ENCODE results near the gene OTP.
"Not testable (repeated sequence)": the region's sequence is repeated elsewhere in the genome, so short reads cannot be mapped to it uniquely, and the experiment has no call there.

The OTP gene

DNA sequence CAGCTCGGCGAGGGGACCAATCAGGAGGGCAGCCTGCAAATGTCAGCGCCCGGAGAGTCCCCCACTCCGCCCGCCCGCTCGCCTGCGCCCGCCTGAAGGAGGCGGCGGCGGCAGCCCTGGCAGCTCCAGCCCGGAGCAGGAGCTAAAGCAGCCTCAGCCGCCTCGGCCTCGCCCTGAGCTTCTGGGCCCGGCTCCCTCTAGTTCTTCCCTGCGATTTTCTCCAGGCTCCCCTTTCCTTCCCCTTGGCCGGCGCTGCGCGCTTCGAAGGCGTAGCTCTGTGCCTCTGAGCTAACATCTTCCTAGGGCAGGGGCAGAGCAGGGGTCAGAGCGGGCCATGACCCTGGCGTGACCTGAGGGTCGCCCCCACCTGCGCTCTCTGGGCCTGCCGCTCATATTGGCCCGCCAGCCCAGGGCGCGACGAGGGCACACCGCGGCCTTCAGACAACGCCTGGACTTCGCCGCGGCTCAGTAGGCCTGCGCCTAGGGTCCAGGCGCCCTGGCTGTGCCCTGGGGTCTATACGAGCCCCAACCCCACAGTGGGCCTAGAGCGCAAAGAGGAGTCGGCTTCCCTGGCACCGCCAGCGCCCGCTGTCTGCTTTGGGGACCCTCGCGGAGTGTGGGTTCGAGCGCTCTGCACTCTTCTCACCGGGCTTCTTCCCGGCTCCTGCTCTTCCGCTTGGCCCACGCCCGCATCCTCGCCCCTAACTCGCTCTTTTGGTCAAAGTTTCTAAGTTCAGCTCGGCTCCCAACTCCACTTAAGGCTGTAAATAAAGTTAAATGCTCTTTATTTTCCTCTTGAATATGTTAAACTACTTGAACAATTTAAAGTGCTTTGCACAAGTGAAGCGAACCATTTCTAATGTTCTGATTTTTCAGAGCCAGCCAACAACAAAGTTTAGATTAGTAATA lies 504 bp upstream of the OTP start:
- no peak for DNase-seq

DNA sequence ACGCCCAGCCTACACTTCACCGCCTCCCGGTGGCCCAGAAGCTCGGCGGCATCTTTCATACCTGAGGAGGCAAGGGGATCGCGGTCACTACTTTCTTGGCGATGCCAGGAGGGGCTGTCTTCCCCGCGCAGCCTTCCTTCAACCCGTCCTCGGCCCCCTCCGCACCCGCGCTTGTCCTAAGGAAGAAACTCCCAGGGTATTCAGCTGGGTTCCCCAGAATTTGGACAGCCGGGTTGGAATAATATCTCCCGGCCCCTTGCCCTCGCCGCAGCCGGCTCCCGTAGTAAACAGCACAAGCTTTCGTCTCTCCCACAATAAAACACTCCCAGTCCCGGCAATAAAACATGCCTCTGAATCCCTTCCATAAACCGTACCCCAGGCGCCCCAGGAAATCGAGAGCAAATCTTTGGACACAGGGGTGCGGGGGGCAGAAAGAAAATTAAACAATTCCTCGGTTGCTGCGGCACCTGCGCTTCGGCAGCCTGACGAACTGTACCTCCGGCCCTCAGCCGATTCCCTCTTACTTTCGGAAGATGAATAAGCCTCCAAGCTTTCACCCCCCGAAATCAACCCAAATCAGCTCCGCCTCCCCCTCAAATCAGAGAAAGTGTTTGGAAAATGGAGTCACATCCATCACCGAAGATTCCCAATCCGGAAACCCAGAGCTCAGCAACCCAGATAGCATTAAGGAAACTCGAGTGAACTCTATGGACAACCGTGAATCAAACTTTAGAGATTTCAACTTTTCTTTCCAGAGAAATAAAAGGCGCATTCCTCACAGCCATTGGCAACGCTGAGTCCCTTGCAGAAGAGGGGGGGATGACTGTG lies 1.1 kb downstream of the OTP start:
- DNase-seq = no peak

DNA sequence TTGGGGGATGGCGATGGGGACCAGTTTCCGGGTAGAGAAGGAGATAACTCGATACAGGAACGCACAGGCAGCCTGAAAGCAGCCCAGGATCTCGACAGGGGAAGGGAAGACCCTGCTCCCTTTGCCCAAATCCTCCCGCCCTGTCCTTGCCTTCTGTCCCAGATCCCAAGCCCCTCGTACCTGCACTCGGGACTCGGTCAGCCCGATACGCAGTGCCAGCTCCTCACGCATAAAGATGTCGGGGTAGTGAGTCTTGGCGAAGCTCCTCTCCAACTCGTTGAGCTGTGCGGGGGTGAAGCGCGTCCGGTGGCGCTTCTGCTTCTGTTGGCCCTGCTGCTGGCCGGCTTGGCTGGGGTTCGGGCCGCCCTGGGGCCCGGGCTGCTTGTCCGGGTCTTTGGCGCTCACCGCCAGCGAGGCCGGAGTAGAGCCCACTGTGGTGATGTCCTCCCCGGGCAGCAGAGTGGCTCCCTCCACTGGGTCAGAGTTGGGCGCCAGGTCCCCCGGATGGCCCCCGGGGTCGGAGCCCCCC lies 1.8 kb downstream of the OTP start:
- DNase-seq = no peak

DNA sequence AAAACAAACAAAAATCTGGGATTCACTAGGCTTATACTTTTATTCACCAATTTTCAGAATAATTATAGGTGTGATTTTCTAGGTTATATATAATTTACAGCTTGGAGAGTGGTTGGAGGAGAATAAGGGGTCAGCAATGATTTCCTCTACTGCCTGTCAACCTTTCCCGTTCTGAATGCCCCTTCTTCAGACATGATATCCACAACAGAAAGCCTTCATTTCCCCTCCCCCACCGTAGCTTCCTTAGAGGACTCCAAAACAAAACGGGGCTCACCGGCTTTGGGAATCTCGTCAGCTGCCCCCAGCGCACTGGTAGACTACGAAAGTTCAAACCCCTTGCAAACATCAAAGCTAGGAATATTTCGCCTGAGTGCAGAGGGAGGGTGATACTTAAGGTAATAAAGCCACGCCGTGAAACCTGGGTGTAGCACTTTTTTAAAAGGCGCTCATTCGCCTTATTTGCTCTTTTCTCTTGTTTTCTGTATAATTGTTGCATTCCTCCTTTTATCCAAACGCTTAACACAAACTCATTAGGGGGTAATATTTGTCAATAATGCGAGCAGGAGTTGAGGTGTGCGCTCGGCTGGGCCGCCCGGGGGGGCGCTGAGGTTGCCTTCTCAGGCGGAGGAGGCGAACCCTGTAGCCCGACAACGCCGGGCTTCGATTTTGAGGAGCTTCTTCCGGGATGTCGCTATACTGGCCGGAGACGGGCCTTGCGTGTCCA lies 2.4 kb downstream of the OTP start:
- DNase-seq = no peak

DNA sequence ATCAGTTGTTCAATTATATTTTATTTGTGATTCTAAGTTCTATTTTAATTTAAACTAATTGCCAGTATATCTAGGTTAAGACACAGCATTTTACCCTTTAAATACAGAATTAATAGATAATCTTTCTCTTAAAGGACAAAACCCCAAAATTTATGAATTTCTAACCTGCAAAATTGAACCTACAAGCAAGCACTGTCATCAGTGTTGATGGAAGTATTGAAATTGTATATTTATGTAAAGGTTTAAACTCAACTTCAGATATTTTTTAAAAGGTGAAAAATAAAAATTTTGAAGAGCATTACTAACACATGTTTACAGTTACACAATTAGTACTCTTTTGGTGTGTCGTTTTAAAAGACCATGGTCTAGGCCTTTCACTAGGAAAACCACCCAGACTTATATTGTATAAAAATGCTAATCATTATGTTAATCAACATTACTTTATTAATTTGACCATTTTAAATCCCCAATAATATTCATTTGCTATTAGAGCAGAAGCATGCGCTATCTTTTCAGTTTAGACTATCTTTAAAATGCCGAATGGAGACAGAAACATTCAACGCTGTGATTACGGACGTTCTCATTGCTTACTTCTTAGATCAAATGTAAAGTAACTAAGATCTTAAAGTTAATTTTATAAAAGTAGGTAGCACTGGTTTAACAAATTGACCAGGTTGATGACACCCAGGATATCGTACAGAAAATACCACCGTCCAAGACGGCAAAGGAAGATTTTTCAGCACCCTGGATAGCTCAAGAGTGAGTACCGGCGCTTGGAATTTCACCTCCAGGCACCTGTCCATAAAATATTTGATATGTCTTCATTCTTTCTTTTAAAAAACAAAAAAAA lies 3.2 kb downstream of the OTP start:
- no peak for DNase-seq

DNA sequence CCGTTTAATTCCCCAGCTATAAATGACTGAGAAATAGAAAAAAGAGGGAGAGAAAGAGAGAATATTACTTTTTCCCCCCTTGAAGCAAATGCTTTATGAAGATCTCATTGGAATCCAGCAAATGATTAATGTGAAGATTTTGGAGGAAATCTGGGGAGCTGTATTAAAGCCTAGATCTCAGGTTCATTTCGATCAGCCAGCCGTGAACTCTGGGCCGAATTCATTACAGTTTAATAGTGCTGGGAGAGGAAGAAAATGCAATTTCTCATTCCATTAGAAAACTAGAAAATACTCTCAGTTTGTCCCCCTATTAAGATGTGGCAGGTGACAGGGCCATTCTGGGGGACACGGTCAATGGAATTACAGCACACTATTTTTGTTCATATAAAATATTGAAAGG lies 4.8 kb downstream of the OTP start:
- no peak for DNase-seq

DNA sequence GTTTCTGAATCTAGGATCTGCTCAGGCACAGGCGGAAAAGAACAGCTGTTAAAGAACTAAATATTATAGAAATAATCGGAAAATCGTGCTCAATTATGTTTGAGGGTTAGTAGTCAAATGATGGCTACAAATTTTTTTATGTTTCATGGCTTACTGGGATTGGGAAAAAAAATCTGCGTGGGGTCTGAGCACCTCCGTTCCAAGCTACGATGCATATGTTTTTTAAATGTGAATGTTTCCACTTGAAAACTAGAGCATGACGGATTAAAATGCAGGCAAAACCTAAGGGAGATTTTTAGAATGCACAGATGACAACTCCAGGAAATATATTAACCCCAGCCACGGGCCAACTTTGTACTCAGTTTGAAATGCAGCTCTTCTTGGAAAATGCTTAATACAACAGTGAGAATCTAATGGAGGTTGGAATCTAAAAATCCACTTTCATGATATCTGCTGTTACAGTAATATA lies 5.3 kb downstream of the OTP start:
- no peak for DNase-seq

DNA sequence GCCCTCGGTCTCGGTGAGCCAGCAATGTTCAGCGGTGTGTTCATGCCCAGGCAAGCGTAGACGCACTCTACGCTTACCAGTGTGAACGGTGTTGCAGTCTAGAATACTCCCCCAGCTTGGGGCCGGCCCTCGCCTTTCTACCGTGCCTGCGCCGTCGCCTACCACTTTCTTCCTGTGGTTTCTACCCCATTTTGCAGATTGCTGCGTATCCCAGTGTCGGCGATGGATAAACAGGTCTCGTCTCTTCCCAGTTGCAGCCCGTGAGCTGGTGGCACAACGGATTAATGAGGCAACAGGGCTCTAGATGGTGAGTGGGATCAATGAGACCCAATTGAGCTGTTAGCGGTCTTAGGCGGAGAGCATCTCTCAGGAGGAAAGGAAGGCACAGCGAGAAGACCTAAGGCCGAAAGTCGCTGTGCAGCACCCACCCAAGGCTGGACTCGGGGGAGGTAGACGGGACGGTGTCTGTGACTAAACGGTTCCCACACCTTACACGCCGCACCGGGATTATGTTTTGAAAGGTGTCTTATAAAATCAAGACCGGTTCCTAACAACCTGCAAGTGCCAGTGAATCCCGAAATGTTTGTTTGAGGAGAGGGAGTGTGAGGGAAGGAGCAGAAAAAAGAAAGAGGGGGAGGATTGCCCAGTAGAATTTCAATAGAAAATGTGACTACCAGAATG lies 5.8 kb downstream of the OTP start:
- peak; percentile 72 for DNase-seq

DNA sequence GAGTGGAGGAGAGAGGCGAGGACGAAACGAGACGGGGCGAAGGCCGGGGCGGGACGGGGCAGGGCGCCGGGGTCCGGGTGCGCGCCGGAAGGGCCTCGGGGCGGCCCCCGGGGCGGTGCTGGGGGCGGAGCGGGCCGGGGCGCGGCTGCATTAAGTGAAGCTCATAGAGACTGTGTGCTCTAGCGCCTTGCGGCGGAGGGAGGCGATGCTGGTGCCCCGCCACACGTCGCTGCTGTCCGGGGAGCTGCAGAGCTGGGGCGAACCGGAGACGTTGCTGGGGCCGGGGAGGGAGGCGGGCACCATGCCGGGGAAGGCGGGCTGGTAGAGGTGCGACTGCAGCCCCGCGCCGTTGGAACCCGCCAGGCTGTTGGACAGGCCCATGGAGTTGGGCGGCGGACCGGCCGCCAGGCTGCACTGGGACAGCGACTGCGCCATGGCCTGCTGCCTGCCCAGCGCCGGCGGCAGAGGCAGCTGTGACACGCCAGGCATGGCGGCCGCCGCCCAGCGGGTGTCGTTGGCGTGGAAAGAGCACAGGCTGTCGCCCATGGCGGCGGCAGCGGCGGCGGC lies 8.3 kb downstream of the OTP start:
- DNase-seq = peak; percentile 89

DNA sequence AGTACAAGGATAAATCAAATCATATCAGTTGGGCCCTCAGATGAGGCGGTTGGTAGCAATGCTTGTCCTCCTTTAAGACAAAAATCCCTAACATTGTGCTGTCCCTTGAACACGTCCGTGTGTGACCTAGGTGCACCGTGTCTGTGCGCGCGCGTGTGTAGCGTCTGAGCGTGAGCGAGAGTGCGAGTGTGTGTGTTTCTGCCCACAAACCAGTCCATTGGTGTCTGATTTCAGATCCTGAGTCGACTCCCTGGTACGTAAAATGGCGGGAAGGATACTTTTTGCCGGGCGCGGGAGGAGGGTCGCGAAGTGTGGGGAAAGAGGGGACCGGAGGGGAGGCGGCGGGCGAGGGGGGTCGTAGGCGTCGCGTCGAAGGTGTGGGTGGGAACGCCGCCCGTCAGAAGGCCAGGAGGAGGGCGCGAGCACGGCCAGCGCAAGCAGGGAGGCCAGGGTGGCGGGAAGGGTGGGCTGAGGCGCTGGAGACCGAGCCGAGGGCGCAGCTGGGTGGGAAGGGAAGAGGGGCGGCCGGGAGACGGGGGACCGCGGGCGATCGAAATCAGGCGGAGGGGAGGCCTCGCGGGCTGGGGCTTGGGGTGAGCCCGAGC lies 8.9 kb downstream of the OTP start:
- no peak for DNase-seq

DNA sequence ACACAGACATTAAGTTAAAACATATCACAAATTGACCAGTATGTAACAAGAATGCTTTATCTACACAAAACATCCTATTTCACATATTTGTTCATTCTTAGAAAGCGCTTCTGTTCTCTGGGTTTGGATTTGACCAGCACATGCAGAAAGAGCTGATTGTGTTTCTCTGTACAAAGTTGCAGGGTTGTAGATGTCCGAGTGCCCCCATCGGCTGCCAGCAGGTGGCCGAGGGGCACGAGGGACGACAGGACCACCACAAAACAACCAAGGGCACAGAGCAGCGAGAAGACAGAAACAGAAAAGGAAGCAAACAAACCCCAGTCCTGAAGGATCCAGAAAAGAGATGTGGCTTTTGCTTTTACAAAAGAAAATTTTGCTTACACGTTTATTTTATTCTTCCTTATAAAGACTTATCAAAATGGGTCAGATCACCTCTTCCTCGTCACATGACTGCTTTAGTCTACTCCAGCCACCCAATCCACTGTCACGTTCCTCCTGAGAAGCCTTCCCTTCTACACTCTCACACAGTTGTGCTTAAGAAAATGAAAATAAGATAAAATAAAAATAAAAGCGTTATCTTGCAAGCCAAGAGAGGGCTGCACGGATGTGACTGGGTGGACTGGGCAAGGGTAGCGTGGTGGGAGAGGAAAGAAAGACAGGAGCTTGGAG lies 9.5 kb downstream of the OTP start:
- DNase-seq = no peak

DNA sequence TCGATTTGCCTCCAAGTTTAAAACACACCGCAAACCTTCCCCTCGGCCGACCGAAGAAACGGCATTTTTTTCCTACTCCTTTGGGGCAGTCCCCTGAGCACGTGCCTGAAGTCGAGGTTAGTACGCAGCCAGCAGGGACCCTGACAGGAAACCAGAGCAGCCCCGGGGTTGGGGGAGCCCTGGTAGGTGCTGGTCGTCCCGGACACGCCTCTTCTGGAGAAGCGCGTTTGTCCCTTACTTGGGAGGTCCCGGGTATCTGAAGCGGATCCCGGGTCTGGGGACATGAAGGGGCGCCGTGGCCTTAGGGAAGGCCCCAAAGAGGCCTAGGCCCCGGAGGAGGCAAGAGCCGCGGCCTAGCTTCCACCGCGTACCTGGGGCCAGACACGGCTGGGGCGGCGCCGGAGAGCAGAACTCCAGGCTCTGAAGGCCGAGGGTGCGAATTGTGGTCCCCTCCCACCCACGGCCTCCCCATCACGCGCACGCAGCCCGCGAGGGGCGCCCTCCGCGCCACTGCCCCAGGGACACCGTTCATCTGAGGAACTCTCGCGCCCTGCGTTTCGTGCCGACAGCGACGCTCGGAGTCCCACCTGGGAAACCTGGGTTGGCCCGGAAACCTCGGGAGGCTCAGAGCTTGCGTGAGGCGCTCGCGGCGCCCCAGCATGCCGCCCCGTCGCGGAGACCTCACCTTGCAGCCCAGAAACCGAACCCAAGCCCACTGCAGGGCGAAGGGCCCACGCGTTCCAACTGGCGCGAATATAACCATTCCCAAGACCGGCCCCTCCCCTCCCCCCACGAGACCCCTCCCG lies 10.4 kb downstream of the OTP start:
- DNase-seq = no peak

DNA sequence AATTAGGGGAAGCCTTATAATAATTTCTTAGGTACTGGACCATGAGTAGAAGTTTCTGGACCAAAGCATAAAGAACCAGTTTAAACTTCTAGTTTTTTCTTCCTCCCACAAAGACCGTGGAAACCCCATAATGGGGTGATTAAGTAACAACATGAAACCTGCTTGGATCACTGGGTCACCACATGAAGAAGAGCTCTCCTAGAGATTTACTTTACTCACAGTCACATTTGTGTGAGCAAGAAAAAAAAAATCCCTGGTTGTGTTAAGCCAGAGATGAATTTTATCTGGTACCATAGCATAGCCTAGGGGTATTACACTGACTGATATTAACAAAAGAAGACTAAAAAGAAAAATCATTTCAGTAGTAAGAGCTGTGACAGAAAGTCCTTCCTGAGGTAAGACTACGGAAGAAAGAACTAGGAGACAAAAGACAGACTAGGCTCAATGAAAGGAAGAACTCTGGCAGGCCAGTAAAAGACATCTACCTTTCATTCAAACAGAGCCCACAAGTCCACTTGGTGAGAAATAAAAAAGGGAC lies 15.2 kb downstream of the OTP start:
- DNase-seq = no peak

DNA sequence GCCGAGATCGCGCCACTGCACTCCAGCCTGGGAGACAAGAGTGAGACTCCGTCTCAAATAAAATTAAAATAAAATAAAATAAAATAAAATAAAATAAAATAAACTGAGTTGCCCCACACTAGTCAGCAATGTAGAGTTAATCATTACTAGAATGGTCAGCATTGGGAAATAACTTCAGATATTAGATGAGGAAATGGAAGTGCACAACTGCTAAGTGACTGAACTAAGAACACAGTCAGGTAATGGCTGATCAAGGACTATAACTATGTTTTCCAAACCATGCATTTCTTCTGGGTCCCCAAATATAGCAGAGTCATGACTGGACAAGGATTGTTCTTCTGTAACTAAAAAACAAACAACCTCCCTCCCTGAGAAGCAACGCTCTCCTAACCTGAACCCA lies 17.1 kb downstream of the OTP start:
- no peak for DNase-seq

DNA sequence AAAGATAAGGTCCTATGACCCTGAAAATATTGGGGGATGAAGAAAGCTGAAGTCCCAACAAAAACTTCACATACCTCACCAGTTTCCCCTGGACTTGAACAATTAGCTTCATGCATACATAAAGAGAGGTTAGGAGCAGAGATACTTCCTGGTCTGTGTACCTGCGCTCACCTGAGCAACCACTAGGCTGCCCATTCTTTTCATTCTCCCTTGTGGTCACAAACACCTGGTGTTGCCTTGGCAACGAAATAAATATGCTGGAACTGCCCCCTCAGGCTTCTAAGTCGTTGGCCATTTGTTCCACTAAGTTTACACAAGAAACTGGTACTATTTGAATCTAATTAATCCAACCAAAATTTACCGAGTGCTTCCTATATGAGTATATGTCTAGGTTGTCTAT lies 18.1 kb downstream of the OTP start:
- peak; percentile 91 for DNase-seq

DNA sequence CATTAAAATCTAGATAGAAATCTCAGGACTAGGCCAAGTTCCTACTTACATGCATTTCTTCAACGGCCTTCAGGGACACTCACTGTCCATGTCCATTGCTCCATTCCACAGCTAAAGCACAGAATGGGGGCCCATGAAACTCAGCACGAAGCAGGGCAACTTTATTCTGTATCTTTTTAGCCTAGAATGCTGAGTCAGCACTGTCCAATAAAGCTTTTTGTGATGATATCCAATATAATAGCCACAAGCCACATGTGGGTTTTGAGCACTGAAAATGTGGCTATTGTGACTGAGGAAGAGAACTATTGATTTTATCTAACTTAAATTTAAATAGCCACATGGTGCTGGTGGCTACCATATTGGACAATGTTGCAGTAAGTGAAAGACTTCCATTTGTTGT lies 21.6 kb downstream of the OTP start:
- no peak for DNase-seq

DNA sequence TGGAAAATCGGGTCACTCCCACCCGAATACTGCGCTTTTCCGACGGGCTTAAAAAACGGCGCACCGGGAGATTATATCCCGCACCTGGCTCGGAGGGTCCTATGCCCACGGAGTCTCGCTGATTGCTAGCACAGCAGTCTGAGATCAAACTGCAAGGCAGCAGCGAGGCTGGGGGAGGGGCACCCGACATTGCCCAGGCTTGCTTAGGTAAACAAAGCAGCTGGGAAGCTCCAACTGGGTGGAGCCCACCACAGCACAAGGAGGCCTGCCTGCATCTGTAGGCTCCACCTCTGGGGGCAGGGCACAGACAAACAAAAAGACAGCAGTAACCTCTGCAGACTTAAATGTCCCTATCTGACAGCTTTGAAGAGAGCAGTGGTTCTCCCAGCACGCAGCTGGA lies 29.6 kb downstream of the OTP start:
- DNase-seq = not testable (repeated sequence)

DNA sequence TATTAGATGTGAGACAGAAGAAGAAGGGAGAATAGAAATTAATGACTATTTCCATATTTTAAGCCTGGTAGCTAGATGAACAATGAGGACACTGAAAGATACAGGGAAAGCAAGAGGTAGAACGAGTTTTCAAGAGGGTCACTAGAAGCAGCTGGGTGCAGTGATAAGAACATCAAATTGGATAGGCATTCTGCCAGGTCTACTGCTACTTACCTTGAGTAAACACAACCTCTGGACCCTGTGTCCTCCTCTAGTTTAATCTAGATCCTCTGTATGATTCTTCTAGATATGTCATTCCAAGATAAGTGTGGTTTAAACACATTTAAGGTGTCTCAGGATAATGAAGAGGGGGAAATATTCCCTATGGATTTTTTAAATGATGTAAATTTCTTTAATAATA lies 31.2 kb downstream of the OTP start:
- no peak for DNase-seq

DNA sequence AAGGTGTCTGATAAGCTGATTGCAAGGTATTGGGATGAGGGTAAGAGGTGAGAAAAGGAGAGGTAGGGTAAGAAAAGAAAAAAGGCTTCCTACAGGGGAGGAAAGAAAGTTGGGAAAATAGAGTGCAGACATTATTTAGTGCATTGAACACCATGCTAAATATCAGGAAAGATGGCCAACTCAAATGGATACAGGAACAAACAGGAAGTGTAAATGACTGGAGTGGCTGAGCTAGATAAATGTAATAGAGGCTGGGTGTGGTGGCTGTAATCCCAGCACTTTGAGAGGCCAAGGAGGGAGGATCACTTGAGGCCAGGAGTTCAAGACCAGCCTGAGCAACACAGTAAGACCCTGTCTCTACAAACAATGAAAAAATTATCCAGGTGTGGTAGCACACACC lies 32.2 kb downstream of the OTP start:
- no peak for DNase-seq

Data from NCI-H69 (cell line).